ENCODE measurements around the gene ERFL.

DNA sequence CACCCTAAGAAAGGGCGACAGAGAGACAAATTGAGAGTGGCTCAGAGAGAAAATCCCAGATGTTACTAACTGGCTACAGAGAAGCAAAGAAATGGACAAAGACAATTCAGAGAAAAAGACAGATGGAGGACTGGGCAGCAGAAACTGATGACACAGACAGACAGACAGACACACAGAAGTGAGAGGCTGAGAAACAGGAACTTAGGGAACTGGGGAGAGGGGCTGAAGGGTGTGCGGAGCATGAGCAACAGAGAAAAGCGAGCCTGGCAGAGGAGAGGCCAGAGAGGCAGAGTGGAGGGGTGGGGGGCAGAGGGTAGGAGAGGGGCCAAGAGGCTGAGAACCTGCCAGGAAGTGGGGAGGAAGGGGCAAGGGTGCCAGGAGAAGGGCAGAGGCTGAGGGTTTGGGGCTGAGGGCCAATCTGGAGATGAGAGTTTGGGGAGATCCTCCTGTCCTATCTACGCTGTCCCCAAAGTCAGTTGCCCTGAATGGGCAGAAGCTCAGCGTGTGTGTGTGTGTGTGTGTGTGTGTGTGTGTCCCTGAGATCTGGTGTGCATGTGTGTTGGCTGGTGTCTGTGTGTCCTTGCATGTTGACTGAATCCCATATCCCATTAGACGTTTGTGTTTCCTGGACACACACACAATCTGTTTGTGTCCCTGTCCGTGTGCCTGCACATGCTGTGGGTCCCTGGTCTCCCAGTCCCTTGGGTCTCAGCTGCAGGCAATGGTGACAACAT lies 5.6 kb upstream of the ERFL start:
- TF ChIP-seq POLR2A (IDR thresholded peaks at IDR 0.05; ENCODE audit: borderline replicate concordance, extremely low read depth, insufficient read depth, insufficient read length): no peak
- no peak for TF ChIP-seq JUND (IDR thresholded peaks at IDR 0.05)
- TF ChIP-seq CTCF (IDR thresholded peaks at IDR 0.05 in 2 of 3, conservative IDR thresholded peaks at IDR 0.05 in 1 of 3; ENCODE audit: borderline replicate concordance in 1 of 3, insufficient read depth in 1 of 3, low read depth in 2 of 3, low read length in 2 of 3): no peak

All from HCT116 (cell line).